Neural crest cell (in vitro differentiated cells): ENCODE measurements around the gene PTTG1. TPM values are rescaled to one million over a fixed set of nuclear protein-coding genes. Genes with fewer than 3 reads are reported as not detected.

Experiments used
- DNase-seq: peaks from one replicate; pipeline ENCODE4 v3.0.0; 2021; ENCODE audit warnings: low read depth, mixed read lengths, low spot score
- H3K27ac Mint-ChIP-seq: one replicate; pipeline ENCODE4 v1.8.0; 2021; ENCODE audit warnings: mild to moderate bottlenecking, mixed read lengths; ENCODE audit not compliant: unreplicated experiment
- H3K27me3 Mint-ChIP-seq: 2 replicates; pipeline ENCODE4 v1.8.0; 2021; ENCODE audit warnings: low read depth, mild to moderate bottlenecking, mixed read lengths
- H3K36me3 Mint-ChIP-seq: 2 replicates; pipeline ENCODE4 v1.8.0; 2021; ENCODE audit warnings: low read depth, mild to moderate bottlenecking, mixed read lengths
- H3K4me1 Mint-ChIP-seq: 2 replicates; pipeline ENCODE4 v1.8.0; 2021; ENCODE audit warnings: mixed read lengths
- H3K4me3 Mint-ChIP-seq: one replicate; pipeline ENCODE4 v1.8.0; 2021; ENCODE audit warnings: mild to moderate bottlenecking, mixed read lengths
- H3K9me3 Mint-ChIP-seq: 2 replicates; pipeline ENCODE4 v1.8.0; 2021; ENCODE audit warnings: mixed read lengths
- total RNA-seq: library from RNA; stranded (reverse); gene quantifications from 2 replicates; pipeline ENCODE4 v1.2.1, GENCODE V29; 2021
- TF ChIP-seq, protein P1 (sequence below): fragments of 200-600 bp; sonication (generic); conservative IDR thresholded peaks from 2 replicates; pipeline ENCODE4 v1.5.0; 2021; ENCODE audit warnings: antibody characterized with exemption, mild to moderate bottlenecking

PTTG1 gene
- total RNA-seq, 1 donor from 2014 or later = 157 TPM

DNA sequence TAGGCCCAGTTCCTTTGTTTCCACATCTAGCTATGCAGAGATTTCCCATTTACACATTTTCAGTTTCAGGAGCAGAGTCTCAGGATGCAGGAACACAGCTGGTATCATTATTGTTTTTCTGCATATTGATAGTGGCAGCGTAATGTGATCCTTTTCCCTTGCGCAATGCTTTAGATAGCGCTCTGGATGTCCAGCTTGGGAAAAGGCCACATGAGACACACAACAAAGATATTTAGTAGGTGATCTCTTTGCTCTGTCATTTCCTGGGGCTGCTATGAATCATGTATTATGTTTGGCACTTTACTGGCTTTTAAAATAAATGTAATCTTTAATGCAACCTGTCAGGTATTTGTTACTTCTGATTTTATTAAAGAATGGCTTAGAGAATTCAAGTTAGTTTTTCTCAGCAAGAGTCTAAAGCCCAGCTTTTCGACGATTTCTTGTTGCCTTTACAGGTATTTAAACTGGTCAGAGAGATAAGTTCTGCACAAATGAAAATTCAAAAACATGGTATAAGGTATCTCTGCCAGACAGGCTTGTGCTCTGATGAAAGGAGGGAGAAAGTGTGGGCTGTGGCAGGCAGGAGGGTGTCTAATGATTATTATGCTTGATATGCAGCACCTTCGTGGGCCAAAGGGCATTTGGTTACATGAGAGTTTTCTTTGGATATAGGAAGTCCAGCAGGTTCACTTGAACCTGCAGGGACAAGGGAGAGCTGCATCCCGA, 42.2 kb downstream of the PTTG1 start:
- Mint-ChIP-seq H3K9me3 (no peaks in the 10 kb centered on the region), H3K4me3 (no peak overlapping the region), H3K27ac (no peak overlapping the region), H3K4me1 (peaks cover 10% of the 10 kb centered on the region), H3K36me3 (no peaks in the 10 kb centered on the region), H3K27me3 (no peaks in the 10 kb centered on the region)
- DNase-seq = no peak
- TF ChIP-seq, protein P1, sequence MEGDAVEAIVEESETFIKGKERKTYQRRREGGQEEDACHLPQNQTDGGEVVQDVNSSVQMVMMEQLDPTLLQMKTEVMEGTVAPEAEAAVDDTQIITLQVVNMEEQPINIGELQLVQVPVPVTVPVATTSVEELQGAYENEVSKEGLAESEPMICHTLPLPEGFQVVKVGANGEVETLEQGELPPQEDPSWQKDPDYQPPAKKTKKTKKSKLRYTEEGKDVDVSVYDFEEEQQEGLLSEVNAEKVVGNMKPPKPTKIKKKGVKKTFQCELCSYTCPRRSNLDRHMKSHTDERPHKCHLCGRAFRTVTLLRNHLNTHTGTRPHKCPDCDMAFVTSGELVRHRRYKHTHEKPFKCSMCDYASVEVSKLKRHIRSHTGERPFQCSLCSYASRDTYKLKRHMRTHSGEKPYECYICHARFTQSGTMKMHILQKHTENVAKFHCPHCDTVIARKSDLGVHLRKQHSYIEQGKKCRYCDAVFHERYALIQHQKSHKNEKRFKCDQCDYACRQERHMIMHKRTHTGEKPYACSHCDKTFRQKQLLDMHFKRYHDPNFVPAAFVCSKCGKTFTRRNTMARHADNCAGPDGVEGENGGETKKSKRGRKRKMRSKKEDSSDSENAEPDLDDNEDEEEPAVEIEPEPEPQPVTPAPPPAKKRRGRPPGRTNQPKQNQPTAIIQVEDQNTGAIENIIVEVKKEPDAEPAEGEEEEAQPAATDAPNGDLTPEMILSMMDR = no peak

DNA sequence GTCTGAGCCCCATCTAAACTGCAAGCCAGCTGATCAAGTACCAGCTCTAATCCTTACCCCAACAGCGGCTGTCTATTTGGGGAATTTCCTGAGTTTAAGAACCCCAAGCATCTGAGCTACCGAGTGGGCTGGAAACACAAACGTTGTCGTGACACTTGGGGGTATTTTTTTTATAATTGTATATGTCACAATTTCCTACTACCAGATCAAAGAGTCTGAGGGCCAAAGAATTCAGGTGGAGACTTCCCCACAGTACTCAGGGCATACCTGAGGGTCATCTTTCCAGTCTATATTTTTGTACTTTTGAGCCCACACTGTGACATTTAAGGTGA, 42.8 kb downstream of the PTTG1 start:
- DNase-seq = no peak
- Mint-ChIP-seq H3K27me3 (no peaks in the 10 kb centered on the region), H3K27ac (no peak overlapping the region), H3K4me1 (peaks cover 6% of the 10 kb centered on the region), H3K4me3 (no peak overlapping the region), H3K36me3 (no peaks in the 10 kb centered on the region), H3K9me3 (no peaks in the 10 kb centered on the region)
- TF ChIP-seq, protein P1 = no peak

DNA sequence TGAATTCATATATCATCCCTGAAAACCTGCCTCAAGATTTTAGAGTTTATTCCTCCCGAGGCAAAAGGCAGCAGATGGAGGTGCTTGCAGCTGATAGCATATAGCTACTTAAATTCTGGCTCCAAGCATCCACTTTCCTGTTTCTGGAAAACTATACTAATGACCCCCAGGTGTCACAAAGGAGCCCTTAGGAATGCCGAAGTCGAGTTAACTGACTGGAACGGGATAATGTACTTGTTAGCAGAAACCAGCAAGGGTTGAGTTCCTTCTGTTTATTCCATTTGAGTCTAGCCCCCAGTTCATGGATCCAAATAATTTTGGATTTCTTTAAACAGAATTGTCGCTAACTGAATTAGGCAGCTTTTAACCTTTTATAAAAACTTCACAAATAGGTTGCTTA, 44.5 kb downstream of the PTTG1 start:
- TF ChIP-seq, protein P1 = no peak

DNA sequence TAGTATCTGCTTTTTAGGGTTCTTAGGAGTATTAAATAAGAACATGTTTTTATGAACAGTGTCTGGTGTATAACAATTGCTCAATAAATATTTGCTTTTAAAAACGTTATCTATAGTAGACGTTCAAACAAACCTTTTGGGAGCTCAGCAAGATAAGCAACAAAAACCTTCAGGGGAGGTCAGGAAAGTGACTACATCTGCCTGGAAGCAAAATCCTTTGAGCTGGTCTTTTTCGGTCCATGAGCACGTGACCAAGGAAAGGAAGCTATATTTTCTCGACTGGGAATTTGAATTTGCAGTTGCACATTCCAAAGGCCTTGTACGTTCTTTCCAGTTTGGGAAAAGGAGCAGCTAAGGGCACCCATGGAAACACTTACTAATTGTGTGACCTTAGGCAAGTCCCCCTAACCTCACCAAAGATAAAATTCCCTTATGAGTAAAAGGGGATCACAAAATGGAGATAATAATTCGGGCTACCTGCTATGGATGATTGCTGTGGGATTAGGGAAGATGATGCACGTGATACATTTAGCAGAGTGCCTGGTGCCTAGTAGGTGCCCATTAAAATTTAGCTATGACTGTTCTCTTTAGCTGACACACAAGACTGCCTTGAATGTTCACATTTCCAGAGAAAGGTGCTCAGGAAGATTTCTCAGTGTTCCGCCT, 45.4 kb downstream of the PTTG1 start:
- no peaks in the 10 kb centered on the region for H3K9me3 Mint-ChIP-seq
- no peak overlapping the region for H3K27ac Mint-ChIP-seq
- no peak overlapping the region for H3K4me3 Mint-ChIP-seq
- H3K36me3 Mint-ChIP-seq = no peaks in the 10 kb centered on the region
- TF ChIP-seq, protein P1 = no peak
- DNase-seq = no peak
- no peaks in the 10 kb centered on the region for H3K27me3 Mint-ChIP-seq
- peaks cover 6% of the 10 kb centered on the region for H3K4me1 Mint-ChIP-seq

More for the DNA sequence above, 44.5 kb downstream of the PTTG1 start:
- Mint-ChIP-seq H3K9me3 (no peaks in the 10 kb centered on the region), H3K27me3 (no peaks in the 10 kb centered on the region), H3K27ac (no peak overlapping the region), H3K4me1 (peaks cover 6% of the 10 kb centered on the region), H3K36me3 (no peaks in the 10 kb centered on the region), H3K4me3 (no peak overlapping the region)
- DNase-seq = no peak

DNA sequence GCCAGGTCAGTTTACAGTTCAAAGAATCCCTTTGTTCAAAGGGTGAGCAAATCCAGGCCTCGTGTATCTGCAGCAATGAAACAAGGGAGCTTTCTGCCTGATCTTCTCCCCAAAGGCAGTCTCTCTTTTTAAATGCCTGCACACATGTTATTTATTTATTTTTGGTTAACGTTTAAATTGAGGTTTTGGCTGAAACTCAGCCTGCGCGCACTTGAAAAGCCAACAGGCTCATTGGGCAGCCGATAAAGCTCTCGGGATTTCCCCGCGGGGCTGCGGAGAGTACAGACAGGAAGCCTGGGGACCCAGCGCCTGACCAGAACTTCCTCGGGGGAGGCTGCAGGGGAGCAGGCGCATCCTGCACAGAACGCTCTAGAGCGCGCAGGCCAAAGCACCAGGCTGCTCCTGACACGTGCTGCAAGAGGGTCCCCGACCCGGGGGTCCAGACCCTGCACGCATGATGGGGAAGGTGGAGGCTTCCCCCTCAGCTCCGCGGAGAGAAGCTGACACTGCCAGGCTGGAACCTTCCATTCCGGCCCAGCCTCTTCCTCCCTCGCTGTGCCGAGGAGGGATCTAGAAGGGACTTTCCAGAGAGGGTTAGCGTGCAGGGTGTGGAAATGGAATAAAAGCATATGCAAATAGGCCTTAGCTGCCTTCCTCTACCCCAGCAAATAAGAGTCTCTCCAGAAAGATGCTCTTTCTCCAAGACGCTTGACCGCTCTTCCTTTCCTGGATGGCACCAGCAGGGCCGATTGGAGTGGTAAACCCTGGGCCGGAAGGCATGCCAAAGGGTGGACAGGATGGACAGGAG, 46.1 kb downstream of the PTTG1 start:
- no peak overlapping the region for H3K4me3 Mint-ChIP-seq
- peaks cover 6% of the 10 kb centered on the region for H3K4me1 Mint-ChIP-seq
- H3K36me3 Mint-ChIP-seq = no peaks in the 10 kb centered on the region
- no peak for DNase-seq
- H3K27me3 Mint-ChIP-seq = no peaks in the 10 kb centered on the region
- H3K27ac Mint-ChIP-seq = no peak overlapping the region
- no peaks in the 10 kb centered on the region for H3K9me3 Mint-ChIP-seq
- TF ChIP-seq, protein P1 = no peak
